BE2C (cell line): ENCODE data around the gene ZNF236.

Source experiments
- DNase-seq: peaks from one replicate; pipeline ENCODE4 v3.0.0-alpha.2; 2020
- H3K27me3 ChIP-seq: fragments of 250-450 bp; sonication (Bioruptor Pico); 2 replicates; pipeline ENCODE4 v1.5.1; 2020; ENCODE audit warnings: mild to moderate bottlenecking
- H3K36me3 ChIP-seq: fragments of 250-450 bp; sonication (Bioruptor Pico); 2 replicates; pipeline ENCODE4 v1.5.1; 2020; ENCODE audit warnings: mild to moderate bottlenecking
- H3K4me1 ChIP-seq: fragments of 250-450 bp; sonication (Bioruptor Pico); 2 replicates; pipeline ENCODE4 v1.5.1; 2020
- H3K4me3 ChIP-seq: 2 replicates; pipeline ENCODE4 v1.5.1; 2011; ENCODE audit warnings: low read depth, low read length
- H3K9me3 ChIP-seq: fragments of 250-450 bp; sonication (Bioruptor Pico); 2 replicates; pipeline ENCODE4 v1.5.1; 2020
- TF ChIP-seq, protein P1 (sequence below): IDR thresholded peaks from 2 replicates; pipeline ENCODE4 v1.5.1; 2012; ENCODE audit warnings: mild to moderate bottlenecking, low read depth, low read length

ZNF236 gene

DNA sequence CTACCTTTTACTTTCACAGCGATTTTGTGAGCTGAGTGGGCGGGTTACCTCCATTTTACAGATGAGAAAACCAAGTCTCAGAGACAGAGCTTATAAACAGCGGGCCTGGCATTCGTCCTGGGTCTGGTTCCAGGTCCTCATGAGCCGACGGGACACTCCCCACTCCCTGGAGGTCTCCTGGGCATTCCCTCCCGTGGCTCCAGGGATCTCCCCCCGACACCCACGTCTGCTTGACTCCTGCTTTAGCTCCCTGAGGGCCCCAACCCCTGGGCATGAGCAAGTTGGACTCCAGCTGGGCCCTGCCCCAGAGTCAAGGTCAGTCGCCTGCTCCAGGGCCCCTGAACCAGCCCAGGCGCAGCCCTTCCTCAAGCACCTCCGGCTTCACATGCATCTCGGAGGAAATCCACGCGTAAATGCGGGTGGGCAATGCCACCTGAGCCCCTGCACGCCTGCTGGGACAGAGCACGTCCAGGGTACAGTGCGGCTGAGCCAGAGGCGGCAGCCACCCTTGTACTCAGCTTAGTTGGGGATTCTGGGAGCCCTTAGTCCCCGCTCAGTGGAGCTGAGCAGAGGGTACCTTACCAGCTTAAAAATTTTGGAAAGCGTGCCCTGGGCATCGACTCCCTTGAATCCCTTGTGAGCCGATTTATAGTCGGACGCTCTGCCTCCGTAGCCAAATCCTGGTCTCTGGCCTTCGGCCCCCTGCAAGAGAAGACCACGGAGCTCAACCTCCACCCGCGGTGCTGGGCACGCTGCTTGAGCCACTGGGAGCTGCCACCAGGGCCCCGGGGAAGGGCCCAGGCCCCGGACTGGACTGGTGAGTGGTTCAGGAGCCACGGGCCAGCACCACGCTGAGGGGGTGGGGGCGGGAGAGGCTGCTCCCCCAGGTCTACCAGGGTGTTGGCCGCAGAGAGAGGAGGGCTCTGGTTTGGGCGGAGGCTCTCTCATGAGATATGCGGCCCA lies 162.1 kb downstream of the ZNF236 start:
- Histone ChIP-seq H3K36me3 (no peaks in the 10 kb centered on the region), H3K9me3 (no peaks in the 10 kb centered on the region), H3K4me3 (no peak overlapping the region), H3K27me3 (no peaks in the 10 kb centered on the region), H3K4me1 (no peaks in the 10 kb centered on the region; the same call in 1 of the 2 replicates)
- TF ChIP-seq, protein P1, sequence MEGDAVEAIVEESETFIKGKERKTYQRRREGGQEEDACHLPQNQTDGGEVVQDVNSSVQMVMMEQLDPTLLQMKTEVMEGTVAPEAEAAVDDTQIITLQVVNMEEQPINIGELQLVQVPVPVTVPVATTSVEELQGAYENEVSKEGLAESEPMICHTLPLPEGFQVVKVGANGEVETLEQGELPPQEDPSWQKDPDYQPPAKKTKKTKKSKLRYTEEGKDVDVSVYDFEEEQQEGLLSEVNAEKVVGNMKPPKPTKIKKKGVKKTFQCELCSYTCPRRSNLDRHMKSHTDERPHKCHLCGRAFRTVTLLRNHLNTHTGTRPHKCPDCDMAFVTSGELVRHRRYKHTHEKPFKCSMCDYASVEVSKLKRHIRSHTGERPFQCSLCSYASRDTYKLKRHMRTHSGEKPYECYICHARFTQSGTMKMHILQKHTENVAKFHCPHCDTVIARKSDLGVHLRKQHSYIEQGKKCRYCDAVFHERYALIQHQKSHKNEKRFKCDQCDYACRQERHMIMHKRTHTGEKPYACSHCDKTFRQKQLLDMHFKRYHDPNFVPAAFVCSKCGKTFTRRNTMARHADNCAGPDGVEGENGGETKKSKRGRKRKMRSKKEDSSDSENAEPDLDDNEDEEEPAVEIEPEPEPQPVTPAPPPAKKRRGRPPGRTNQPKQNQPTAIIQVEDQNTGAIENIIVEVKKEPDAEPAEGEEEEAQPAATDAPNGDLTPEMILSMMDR: no peak
- no peak for DNase-seq

DNA sequence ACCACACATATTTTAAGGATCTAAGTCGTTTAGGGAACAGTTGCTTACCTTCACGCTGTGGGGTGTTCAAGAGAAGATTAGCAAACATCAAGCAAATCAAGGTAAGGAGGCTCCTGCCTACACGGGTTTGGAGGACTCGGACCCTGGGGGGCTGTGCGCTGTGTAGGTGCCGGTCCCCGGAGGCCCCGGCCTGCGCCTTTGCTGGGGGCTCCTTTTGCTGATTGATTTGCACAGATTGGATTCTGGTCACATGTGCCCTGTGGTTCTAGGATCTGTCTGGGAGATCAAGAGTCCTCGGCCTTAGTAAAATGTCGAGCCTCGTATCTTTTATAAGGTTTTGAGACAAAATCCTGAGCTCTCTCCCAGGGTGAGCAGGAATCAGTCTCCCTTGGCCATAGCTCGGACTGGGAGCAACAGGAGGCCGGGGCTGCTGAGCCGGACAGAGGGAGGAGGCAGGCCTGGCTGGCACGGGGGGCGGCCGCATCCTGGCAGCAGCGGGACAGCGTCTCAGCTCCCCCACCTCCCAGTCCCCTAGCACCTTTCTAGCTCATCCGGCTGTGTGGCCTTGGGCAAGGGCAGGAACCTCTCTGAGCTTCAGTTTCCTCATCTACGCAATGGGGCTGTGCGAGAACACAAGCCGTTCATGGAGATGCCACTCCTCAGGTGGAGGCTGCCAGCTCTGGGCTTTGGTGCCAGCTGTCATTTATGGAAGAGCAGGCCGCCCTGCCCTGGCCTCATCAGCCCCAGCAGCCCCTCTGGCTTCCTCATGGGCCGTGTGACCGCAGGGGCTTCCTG lies 163.0 kb downstream of the ZNF236 start:
- TF ChIP-seq, protein P1: no peak
- Histone ChIP-seq H3K27me3 (no peaks in the 10 kb centered on the region), H3K36me3 (no peaks in the 10 kb centered on the region), H3K4me1 (no peaks in the 10 kb centered on the region; the same call in 1 of the 2 replicates), H3K4me3 (no peak overlapping the region), H3K9me3 (no peaks in the 10 kb centered on the region)
- no peak for DNase-seq

DNA sequence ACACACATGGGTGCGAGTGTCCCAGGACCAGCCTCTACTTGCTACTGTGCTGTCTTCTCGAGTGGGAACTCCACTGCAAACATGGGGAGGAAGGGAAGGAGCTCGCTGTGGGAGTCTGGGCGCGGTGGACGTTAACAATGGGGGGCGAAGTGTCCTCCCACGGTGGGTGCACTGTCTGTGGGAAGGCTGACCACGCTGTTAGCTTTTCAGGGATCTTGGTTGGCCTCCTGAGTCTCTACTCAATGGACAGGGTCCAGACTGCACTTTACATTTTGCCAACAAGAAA lies 163.5 kb downstream of the ZNF236 start:
- Histone ChIP-seq H3K4me1 (no peaks in the 10 kb centered on the region; the same call in 1 of the 2 replicates), H3K4me3 (no peak overlapping the region), H3K27me3 (no peaks in the 10 kb centered on the region), H3K9me3 (no peaks in the 10 kb centered on the region), H3K36me3 (no peaks in the 10 kb centered on the region)
- DNase-seq: no peak
- TF ChIP-seq, protein P1: no peak

DNA sequence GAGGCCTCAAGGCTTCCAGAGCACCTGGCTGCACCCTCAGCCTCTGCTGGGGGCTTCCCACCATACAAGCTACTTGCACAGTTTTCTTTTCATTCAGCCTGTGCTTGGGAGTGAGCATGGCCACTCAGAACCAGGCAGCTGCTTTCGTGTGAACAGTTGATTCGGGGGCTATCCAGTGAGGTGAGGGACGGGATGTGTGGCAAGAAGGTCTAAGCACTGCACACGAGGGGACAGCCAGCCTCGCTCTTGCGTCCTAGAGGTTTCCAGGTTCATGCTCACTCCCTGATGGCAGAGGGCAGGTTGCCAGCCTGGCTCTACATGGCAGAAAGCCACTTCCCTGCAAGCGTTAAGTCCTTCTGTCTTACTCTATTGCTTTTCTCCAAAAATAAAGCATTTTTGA lies 164.0 kb downstream of the ZNF236 start:
- TF ChIP-seq, protein P1: no peak
- no peaks in the 10 kb centered on the region; the same call in 1 of the 2 replicates for H3K4me1 ChIP-seq
- no peak overlapping the region for H3K4me3 ChIP-seq
- H3K27me3 ChIP-seq: no peaks in the 10 kb centered on the region
- no peaks in the 10 kb centered on the region for H3K9me3 ChIP-seq
- DNase-seq: no peak
- no peaks in the 10 kb centered on the region for H3K36me3 ChIP-seq

DNA sequence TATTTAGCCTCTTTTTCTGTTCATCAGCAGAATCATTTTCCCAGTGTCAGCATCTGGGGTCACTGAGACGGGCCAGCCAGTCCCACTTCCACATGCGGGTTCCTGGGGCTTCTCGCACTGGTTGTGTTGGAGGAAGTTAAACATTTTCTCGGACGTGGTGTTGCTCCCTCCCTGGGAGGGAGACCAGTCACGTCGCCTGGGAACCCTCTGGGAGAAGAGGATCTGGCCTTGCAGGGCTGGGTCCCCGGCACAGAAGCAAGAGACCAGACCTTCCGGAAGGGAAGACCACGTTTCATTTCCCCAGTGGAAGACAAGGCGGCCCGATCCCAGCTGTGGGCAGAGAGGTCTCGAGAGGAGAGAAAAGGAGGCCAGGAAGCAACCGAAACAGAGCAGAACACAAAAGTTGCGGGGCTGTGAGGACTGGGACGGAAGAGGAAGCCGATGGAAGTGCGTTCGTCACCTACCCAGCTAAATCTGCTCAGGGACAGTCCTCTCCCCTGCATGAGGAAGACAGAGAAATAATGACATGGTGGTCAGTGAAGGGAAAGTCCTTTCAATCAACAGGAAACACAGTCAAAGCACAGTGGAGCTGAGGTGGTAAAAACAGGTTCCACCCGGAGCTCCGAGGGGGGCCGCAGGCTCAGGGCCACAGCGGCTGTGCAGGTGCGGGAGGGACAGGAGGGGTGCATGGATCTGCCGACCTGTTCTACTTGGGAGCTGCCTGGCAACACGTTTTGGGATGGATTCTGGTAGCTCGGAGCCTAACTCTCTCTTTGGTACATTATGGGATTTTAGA lies 165.9 kb downstream of the ZNF236 start:
- no peak for DNase-seq
- H3K4me1 ChIP-seq: no peaks in the 10 kb centered on the region; the same call in 1 of the 2 replicates
- H3K9me3 ChIP-seq: no peaks in the 10 kb centered on the region
- no peaks in the 10 kb centered on the region for H3K27me3 ChIP-seq
- H3K36me3 ChIP-seq: no peaks in the 10 kb centered on the region
- H3K4me3 ChIP-seq: no peak overlapping the region
- TF ChIP-seq, protein P1: no peak
